ENCODE measurements around the gene MTR.

- TF ChIP-seq EZH2 (IDR thresholded peaks at IDR 0.05; ENCODE audit: low read length, unreplicated experiment) (no peak), CTCF (conservative IDR thresholded peaks at IDR 0.05; ENCODE audit: low read depth, low read length) (no peak), EZH2phosphoT487 (IDR thresholded peaks at IDR 0.05; ENCODE audit: borderline replicate concordance, low read length) (no peak)
These were observed 26.5 kb upstream of the MTR start for GRCh38 chr1:236768601-236769000.
